ENCODE data around the gene SIPA1.
A peak's percentile ranks its signal among the peaks of the same experiment; 100 is the strongest.
"Not testable (repeated sequence)": the region's sequence is repeated elsewhere in the genome, so short reads cannot be mapped to it uniquely, and the experiment has no call there.

SIPA1 gene

DNA sequence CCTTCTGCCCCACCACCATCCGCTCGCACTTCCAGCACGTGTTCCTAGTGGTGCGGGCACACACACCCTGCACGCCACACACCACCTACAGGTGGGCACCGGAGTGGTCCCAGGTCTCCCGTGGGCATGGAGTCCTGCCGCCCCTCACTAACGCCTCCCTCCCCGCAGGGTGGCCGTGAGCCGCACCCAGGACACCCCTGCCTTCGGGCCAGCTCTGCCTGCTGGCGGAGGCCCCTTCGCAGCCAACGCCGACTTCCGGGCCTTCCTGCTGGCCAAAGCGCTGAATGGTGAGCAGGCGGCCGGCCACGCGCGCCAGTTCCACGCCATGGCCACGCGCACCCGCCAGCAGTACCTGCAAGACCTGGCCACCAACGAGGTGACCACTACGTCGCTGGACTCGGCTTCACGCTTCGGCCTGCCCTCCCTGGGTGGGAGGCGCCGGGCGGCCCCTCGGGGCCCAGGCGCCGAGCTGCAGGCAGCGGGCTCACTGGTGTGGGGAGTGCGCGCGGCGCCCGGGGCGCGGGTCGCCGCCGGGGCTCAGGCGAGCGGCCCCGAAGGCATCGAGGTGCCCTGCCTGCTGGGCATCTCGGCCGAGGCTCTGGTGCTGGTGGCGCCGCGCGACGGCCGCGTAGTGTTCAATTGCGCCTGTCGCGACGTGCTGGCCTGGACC is 8.5 kb downstream of the SIPA1 start:
- DNase-seq: no peak

DNA sequence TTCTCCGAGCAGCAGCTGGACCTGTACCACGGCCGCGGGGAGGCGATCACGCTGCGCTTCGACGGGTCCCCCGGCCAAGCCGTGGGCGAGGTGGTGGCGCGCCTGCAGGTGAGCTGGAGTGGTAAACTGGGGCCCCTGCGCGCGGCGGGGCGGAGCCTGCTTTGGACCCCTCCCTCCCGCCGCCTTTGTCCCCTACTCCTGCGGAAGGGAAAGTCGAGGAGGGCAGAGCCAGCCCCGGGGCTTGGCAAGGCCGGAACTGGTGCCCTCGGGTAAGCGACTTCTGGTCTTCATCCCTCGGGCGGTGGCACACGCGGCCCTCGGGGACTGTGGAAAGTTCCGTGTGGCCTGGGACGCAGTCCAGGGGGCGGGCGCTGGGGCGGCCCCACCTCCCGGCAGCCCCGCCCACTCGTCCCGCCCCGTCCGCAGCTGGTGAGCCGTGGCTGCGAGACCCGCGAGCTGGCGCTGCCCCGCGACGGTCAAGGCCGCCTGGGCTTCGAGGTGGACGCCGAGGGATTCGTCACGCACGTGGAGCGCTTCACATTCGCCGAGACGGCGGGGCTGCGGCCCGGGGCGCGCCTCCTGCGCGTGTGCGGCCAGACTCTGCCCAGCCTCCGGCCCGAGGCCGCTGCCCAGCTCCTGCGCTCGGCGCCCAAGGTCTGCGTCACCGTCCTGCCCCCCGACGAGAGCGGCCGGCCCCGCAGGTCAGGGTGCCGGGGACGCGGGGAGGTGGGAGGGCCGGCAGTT is 9.2 kb downstream of the SIPA1 start:
- DNase-seq: no peak

DNA sequence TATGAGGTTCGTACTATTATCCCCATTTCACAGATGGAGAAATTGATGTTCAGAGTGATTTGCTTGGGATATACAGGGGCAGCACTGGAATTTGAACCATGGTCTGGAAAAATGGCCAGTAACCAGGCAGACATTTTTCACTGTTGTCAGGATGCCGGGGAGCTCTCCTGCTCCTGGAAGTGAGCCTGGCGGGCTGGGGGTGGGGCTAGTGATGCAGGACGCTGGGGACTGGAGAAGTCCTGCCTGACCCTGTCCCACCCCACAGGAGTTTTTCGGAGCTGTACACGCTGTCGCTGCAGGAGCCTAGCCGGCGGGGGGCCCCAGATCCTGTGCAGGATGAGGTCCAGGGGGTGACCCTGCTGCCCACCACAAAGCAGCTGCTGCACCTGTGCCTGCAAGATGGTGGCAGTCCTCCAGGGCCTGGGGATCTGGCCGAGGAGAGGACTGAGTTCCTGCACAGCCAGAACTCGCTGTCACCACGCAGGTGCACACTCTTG is 11.1 kb downstream of the SIPA1 start:
- DNase-seq: no peak

GRCh38 chr11:65649656-65650546 is 12.0 kb downstream of the SIPA1 start:
- DNase-seq: peak in 1 of 2 donors; percentile 17

GRCh38 chr11:65650547-65651338 is 12.8 kb downstream of the SIPA1 start:
- DNase-seq: no peak

DNA sequence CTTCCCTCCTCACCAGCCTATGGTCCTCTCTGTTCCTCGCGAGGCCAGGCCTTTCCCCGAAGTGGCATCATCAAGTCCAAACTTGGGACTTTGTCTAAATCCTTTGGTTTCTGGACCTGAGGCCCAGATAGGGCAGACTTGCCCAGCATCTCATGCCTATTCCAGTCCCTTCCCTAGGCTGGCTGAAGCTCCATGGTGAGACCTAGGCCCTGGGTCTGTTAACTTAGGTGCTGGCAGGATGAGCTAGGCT is 13.4 kb downstream of the SIPA1 start:
- no peak for DNase-seq

DNA sequence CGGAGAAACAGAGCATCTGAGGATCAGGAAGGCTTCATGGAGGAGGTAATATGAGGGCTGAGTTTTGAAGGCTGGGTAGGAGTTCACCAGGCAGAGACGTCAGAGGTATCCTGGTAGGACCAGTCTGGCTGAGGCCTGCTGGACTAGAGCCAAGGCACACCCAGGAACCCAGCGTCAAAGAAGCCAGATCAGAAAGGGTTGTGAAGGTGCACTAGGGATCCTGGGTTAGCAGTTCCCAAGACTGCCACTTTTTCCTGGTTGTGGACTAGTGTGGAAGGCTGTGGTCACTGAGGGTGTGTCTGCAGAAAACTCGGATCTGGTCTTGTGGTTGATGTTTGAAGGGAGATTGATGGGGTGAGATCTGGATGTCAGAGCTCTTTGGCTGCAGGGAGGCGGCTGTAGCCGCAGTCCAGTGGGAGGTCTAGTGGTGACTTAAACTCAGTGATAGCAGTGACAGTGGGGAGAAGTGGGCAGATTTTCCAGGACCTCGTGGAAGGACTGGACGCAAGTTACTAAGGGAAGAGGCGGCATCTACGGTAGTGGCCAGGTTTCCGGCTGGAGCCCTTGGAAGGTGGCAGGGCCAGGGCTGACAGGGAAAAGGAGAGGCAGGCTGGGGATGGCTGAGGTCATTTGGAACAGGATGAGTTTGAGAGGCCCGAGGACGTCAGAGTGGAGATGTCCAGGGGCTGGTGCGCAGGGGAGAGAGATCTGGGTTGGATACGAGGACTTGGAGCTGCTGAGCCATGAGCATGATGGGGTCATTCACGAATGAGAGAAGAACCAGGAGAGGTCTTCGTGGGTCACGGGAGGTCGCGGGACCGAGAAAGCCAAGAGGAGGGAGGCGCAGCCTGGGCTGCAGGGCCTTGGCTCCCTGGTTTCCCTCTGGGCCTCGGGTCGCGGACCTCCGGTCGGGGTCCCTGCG is 13.9 kb downstream of the SIPA1 start:
- DNase-seq: no peak

DNA sequence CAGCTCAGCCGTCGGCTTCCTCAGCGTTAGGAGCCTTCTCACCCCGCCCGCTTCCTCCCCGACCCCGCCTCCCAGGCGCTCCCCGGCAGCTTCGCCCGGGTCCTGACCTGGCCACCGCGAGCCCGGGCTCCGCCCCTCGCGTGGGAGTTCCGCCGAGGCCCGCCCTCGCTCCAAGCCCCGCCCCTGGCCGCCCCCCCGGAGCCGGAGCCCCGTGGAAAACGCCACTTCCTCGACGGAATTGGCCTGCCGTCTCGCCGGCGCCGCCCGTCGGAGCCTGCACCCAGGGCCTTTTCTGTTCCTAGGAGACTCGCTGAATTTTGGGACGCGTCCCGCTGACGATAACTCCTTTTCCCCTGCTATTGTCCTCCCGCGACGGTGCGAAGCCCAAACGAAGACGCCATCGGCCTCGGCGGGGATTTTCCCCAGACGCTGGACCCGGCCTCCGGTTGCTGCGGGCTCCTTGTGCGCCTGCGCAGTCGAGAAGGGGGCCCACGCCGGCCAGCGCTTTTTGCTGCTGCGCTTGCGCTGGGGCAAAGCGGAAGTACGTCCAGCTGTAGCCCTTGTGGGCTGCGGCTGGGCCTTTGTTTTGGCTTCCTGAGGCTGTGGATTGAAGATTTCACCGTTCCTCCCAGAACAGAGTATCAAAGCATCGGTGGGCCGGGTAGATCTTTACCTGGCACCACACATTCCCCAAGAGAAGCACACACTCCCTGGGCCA is 14.8 kb downstream of the SIPA1 start:
- peak; percentile 96 to 98 for DNase-seq

GRCh38 chr11:65653229-65654225 is 15.6 kb downstream of the SIPA1 start:
- DNase-seq: no peak

- no peak for DNase-seq
Observed at GRCh38 chr11:65654375-65655349, 16.8 kb downstream of the SIPA1 start.

- no peak for DNase-seq
Observed at GRCh38 chr11:65655570-65656332, 17.9 kb downstream of the SIPA1 start.

DNA sequence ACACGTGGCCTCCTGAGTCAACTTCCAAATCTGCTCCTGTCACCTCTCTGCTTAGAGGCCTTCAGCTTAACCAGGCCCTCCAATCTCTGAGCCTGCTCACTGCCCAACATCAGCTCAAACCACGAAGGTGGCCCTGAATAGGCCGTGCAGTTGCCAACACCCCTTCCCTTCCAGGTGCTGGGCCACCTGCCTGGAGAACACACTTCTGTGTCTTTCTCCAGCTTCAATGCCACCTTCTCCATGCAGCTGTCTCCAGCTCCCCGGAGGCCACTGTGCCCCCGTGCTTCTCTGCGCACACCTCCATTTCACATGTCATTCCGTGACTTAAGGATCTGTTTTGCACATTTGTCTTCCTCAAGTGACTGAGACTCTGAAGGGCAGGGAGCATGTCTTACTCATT is 19.5 kb downstream of the SIPA1 start:
- DNase-seq: no peak

GRCh38 chr11:65658174-65659021 is 20.5 kb downstream of the SIPA1 start:
- DNase-seq: no peak

GRCh38 chr11:65660038-65660437 is 22.1 kb downstream of the SIPA1 start:
- no peak for DNase-seq

GRCh38 chr11:65660908-65661307 is 23.0 kb downstream of the SIPA1 start:
- not testable (repeated sequence) for DNase-seq

DNA sequence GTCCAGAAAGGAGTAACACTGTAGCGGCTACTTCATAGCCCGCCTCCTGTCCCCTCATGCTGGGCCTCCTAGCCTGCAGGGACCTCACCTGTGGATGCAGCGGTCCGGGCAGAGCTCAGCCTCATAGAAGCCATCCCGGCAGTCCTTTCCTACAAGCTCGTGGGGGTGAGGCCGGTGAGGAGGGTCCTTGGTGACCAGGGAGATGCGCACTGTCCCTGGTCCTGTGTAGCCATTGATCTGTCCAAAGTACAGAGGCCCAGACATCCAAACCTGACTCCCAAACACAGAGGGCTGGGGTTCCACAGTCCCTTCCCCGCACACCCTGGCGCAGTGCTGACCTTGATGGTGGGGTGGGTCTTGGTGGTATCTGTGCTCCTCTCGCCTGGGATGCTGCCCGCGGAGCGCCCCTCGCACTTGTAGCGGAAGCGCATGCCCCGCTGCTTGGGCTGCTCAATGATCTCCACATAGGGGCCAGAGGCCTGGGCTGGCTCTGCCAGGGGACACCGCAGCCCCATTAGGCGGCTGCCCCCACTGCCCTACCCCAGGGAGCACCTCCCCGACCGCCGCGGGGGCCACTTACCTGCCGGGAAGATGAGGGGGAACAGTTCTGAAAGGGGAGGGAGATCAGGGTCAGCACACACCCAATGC is 23.8 kb downstream of the SIPA1 start:
- peak in 1 of 2 donors; percentile 18 for DNase-seq

Data from stimulated activated CD4-positive, alpha-beta T cell treated with anti-CD3 and anti-CD28 coated beads, Interleukin-2, amount 100 ng/mL, for 24 hours (primary cell).